Measurements from ENCODE around the gene THOC2.
"Not testable (repeated sequence)": the region's sequence is repeated elsewhere in the genome, so short reads cannot be mapped to it uniquely, and the experiment has no call there.

The THOC2 gene

GRCh38 chrX:123732670-123733363 is at the start of gene THOC2:
TSS of gene THOC2 (minus strand) at chrX:123733052. CDS start at chrX:123733022, 30 bp downstream.
- peak; percentile 78 to 83 for DNase-seq

DNA sequence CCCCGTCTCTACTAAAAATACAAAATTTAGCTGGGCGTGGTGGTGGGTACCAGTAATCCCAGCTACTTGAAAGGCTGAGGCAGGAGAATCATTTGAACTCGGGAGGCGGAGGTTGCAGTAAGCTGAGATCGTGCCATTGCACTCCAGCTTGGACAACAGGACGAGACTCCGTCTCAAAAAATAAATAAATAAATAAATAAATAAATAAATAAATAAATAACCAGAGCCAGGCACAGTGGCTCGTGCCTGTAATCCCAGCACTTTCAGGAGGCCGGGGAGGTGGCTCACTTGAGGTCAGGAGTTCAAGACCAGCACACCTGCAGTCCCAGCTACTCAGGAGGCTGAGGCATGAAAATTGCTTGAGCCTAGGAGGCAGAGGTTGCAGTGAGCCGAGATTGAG is 48.9 kb upstream of the THOC2 start:
- DNase-seq = not testable (repeated sequence)

DNA sequence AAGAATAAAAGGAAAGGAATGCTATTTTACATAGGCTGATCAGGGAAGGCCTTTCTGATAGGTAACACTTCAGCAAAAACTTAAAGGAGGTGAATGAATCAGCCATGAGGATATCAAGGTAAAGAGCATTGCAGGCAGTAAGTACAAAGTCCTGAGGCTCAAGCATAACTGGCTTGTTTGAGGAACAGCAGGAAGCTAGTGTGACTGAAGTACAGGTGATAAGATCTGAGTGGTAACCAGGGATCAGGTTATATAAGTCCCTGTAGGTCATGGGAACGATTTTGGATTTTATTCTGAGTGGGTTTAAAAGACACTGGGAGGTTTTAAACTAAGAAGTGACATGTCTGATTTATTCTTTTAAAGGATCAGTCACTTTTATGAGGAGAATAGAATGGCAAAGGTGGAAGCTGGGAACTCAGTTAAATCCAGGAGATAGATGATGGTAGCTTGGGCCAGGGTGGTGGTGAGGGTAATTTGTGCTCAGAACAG is 47.1 kb upstream of the THOC2 start:
- DNase-seq = no peak

DNA sequence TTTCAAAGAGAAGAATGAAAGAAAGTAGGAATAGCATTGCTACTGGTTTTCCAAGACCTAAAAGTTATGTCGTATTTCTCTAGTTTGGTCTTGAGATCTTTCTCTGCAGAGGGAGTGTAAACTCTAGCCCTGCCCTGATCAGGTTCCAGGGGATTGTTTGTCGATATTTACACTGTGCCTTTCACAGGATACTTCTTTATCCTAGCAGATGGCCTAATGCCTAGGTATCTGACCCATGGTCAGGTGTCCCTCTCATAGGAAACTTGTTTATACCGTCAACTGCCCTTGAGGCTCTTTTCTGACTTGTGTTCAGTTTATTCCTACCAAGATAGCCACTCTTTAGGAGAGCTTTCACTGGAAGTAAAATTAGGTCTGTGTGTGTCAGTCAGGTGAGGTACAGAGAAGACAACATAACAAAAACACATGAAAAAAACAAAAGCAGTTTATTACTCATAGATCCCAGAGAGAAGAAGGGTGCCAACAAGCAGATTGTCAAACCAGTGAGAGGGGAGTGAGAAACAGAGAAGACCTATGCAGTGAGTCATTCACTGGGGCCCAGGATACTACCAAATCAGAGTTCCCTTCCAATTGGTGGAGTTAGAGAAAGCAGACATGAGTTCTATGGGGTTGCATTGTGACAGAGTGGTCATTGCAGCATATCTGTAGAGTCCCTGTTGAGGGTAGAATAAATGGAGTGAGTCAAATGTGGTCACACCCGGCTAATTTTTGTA is 40.6 kb upstream of the THOC2 start:
- no peak for DNase-seq

DNA sequence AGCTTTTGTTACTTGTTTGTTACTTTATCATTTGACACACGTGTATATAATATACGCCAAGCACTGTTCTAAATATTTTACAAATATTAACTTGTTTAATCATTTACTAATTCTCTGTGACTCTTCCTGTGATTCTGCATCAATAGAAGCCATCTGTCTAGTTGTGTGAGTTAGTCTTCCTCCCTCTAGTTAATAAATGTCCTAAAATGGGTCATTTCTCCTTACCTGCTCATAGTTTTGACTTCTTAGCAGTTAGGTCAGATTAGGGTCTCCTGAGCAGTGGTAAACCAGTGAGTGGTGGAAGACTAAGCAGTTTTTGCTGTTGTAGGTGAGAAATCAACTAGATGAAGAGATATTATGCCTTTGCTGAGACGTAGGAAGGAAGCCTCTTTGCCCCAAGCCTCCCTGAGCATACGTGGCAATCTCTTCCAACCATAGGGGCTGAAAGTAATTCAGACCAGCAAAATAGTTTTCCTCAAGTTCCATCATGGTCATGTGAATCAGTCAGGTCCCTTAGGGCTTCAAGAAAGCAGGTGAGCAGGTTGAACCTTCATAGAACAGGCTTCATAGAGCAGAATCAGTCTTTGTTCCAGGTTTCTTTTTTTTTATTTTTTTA is 38.7 kb upstream of the THOC2 start:
- DNase-seq = no peak

GRCh38 chrX:123764967-123765871 is 32.4 kb upstream of the THOC2 start:
- DNase-seq = peak; percentile 42 to 55

GRCh38 chrX:123759849-123760248 is 27.0 kb upstream of the THOC2 start:
- DNase-seq = not testable (repeated sequence)

DNA sequence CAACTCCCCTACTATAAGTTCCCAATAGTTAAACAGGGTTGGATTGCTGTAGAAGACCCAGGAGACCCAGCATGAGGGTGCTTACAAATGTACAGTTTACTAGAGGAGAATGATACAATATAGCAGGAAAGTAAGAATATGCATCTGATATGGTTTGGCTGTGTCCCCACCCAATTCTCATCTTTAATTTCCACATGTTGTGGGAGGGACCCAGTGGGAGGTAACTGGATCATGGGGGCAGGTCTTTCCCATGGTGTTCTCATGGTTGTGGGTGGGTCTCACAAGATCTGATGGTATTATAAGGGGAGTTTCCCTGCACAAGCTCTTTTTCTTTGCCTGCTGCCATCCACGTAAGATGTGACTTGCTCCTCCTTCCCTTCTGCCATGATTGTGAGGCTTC is 24.9 kb upstream of the THOC2 start:
- DNase-seq = not testable (repeated sequence)

DNA sequence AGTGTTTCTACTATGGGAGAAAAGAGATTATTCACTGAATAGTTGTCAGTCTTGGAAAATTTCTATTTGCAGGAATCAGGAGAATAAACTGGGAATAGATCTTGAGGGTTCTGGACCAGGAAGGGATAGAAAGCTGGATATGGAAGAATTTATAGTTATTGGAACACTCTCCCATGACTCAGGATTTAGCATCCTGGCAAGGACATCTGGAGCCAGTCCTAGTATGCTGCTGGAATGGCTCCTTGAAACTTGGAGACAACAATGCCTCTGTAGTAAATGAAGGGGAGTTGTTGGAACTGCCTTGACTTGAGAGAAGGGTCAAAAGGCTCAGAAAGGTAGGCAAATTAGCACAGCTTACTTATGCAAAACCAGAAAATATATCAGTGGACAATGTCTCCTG is 23.5 kb upstream of the THOC2 start:
- no peak for DNase-seq

- no peak for DNase-seq
Observed at GRCh38 chrX:123755107-123755506, 22.3 kb upstream of the THOC2 start.

DNA sequence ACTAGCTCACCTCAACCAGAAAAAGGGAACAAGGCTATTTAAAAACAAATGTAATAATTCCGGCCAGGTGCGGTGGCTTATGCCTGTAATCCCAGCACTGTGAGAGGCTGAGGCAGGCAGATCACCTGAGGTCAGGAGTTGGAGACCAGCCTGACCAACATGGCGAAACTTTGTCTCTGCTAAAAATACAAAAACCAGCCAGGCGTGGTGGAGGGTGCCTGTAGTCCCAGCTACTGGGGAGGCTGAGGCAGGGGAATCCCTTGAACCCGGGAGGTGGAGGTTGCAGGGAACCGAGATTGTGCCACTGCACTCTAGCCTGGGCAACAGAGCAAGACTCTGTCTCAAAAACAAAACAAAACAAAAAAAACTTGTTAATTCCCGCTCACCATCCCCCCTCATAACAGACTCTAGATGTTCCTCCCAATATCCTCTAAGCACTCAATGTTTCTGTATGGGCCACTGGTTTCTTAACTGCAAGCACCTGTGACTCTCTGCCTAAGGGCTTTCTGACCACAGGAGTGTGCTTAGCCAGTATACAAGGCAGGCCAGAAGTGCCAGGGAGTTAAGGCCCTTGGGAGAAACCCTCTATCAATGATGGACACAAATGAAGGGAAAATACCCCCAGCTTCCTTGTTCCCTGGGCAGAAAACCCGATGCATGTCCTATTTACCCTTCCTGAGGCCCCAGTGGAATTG is 21.0 kb upstream of the THOC2 start:
- DNase-seq = no peak

- DNase-seq = no peak
Observed at GRCh38 chrX:123749643-123750042, 16.8 kb upstream of the THOC2 start.

GRCh38 chrX:123745511-123745910 is 12.7 kb upstream of the THOC2 start:
- no peak for DNase-seq

GRCh38 chrX:123743312-123743711 is 10.5 kb upstream of the THOC2 start:
- no peak for DNase-seq

- DNase-seq = no peak
Observed at GRCh38 chrX:123742440-123742839, 9.6 kb upstream of the THOC2 start.

GRCh38 chrX:123740536-123740935 is 7.7 kb upstream of the THOC2 start:
- DNase-seq = no peak

GRCh38 chrX:123740006-123740405 is 7.2 kb upstream of the THOC2 start:
- no peak for DNase-seq

DNA sequence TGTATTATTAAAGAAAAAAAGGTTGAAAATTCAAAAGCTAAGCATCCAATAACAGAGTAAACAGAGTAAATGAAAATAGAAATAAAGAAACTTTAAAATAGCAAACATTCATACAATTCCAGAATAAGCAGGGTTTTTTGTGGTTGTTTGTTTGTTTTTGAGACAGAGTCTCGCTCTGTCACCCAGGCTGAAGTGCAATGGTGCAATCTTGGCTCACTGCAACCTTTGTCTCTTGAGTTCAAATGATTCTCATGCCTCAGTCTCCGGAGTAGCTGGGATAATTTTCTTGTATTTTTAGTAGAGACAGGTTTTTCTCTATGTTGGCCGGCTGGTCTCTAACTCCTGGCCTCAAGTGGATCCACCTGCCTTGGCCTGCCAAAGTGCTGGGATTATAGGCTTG is 6.6 kb upstream of the THOC2 start:
- no peak for DNase-seq

DNA sequence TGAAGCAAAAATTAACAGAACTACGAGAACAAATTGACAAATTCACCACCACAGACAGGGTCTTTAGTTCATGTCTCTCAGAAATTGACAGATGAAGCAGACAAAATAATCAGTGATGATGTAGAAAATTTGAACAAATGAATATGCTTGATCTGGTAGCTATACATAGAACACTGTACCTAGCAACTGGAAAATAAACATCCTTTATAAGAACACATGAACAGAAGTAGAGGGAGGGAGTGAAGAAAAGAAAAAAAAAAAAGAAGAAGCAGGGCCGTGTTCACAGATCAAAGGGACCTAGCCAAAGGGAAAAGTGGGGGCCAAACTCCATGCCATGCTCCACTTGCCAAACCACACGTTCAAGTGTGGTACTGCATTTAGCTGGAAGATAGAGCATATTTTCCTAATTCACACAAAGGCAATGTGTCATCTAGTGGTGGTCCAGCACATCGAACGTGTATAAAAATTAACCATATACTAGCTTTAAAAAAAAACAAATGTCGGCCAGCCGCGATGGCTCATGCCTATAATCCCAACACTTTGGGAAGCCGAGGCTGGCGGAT is 5.6 kb upstream of the THOC2 start:
- DNase-seq = no peak

GRCh38 chrX:123736333-123736921 is 3.6 kb upstream of the THOC2 start:
- no peak for DNase-seq

- not testable (repeated sequence) for DNase-seq
Observed at GRCh38 chrX:123735137-123735536, 2.3 kb upstream of the THOC2 start.

Measured in CD4-positive, alpha-beta T cell treated with Interferon alpha-2 for 1 hour (primary cell).